SK-N-SH treated with all-trans-retinoic acid at 6 μM for 48 hours (cell line): ENCODE data around the gene FAM237B.

ENCODE experiments used
- ATAC-seq: fragments of 200-7000 bp; cut with Tn5 transposase; 3 replicates; pipeline ENCODE4 v1.9.1; 2020; ENCODE audit warnings: mild to moderate bottlenecking, moderate library complexity
- ARNTL ChIP-seq: fragments of 450-650 bp; formaldehyde crosslinking; IDR thresholded peaks from 2 replicates; pipeline ENCODE4 v1.5.0; 2020; ENCODE audit warnings: low read depth, mild to moderate bottlenecking, moderate library complexity, borderline replicate concordance
- CSDC2 ChIP-seq: fragments of 250-450 bp; sonication (Bioruptor Pico); IDR thresholded peaks from 2 replicates; pipeline ENCODE4 v1.5.0; 2020; ENCODE audit warnings: mild to moderate bottlenecking, moderate library complexity
- ESRRG ChIP-seq: fragments of 250-450 bp; sonication (Bioruptor Pico); IDR thresholded peaks from 2 replicates; pipeline ENCODE4 v1.6.1; 2021; ENCODE audit warnings: mild to moderate bottlenecking
- ISL1 ChIP-seq: fragments of 250-450 bp; sonication (Bioruptor Pico); IDR thresholded peaks from 2 replicates; pipeline ENCODE4 v2.1.2; 2022; ENCODE audit warnings: mild to moderate bottlenecking, moderate library complexity
- OSR1 ChIP-seq: fragments of 250-450 bp; sonication (Bioruptor Pico); IDR thresholded peaks from 2 replicates; pipeline ENCODE4 v1.8.0; 2022; ENCODE audit warnings: moderate library complexity, mild to moderate bottlenecking, inconsistent platforms
- PPARA ChIP-seq: fragments of 250-450 bp; sonication (Bioruptor Pico); IDR thresholded peaks from 2 replicates; pipeline ENCODE4 v1.5.0; 2020; ENCODE audit warnings: mild to moderate bottlenecking, borderline replicate concordance
- RARB ChIP-seq: fragments of 250-450 bp; sonication (Bioruptor Pico); IDR thresholded peaks from 2 replicates; pipeline ENCODE4 v1.8.0; 2021; ENCODE audit warnings: mild to moderate bottlenecking, moderate library complexity
- SNAI2 ChIP-seq: fragments of 250-450 bp; sonication (Bioruptor Pico); IDR thresholded peaks from 2 replicates; pipeline ENCODE4 v1.5.0; 2020; ENCODE audit warnings: mild to moderate bottlenecking, moderate library complexity
- TCF4 ChIP-seq: fragments of 250-450 bp; sonication (Bioruptor Pico); IDR thresholded peaks from 2 replicates; pipeline ENCODE4 v1.8.0; 2021; ENCODE audit warnings: mild to moderate bottlenecking, moderate library complexity, borderline replicate concordance
- ZC3H10 ChIP-seq: fragments of 250-450 bp; sonication (Bioruptor Pico); IDR thresholded peaks from 2 replicates; pipeline ENCODE4 v1.5.1; 2021; ENCODE audit warnings: mild to moderate bottlenecking, moderate library complexity
- ZFP3 ChIP-seq: fragments of 250-450 bp; sonication (Bioruptor Pico); IDR thresholded peaks from 2 replicates; pipeline ENCODE4 v1.5.0; 2020; ENCODE audit warnings: mild to moderate bottlenecking, moderate library complexity
- ZFP30 ChIP-seq: fragments of 450-650 bp; formaldehyde crosslinking; IDR thresholded peaks from 2 replicates; pipeline ENCODE4 v1.5.0; 2022; ENCODE audit warnings: mild to moderate bottlenecking, moderate library complexity
- ZNF565 ChIP-seq: fragments of 450-650 bp; formaldehyde crosslinking; conservative IDR thresholded peaks from 2 replicates; pipeline ENCODE4 v1.5.0; 2020; ENCODE audit warnings: low read depth, mild to moderate bottlenecking, moderate library complexity
- ZNF70 ChIP-seq: fragments of 450-650 bp; formaldehyde crosslinking; IDR thresholded peaks from 2 replicates; pipeline ENCODE4 v1.5.0; 2020; ENCODE audit warnings: mild to moderate bottlenecking, moderate library complexity
- TF ChIP-seq, protein P1 (sequence below): fragments of 250-450 bp; sonication (Bioruptor Pico); IDR thresholded peaks from 2 replicates; pipeline ENCODE4 v1.5.0; 2020; ENCODE audit warnings: mild to moderate bottlenecking, moderate library complexity
- TF ChIP-seq, protein P2 (sequence below): fragments of 250-450 bp; sonication (Bioruptor Pico); IDR thresholded peaks from 2 replicates; pipeline ENCODE4 v1.8.0; 2020; ENCODE audit warnings: mild to moderate bottlenecking, moderate library complexity, borderline replicate concordance
- TF ChIP-seq, protein P3 (sequence below): fragments of 250-450 bp; sonication (Bioruptor Pico); IDR thresholded peaks from 2 replicates; pipeline ENCODE4 v1.8.0; 2021; ENCODE audit warnings: low read depth, mild to moderate bottlenecking, moderate library complexity, borderline replicate concordance
- TF ChIP-seq, protein P4 (sequence below): fragments of 250-450 bp; sonication (Bioruptor Pico); IDR thresholded peaks from 2 replicates; pipeline ENCODE4 v1.5.1; 2021; ENCODE audit warnings: mild to moderate bottlenecking, moderate library complexity
- TF ChIP-seq, protein P5 (sequence below): fragments of 250-450 bp; sonication (Bioruptor Pico); IDR thresholded peaks from 2 replicates; pipeline ENCODE4 v1.5.1; 2020; ENCODE audit warnings: low read depth, mild to moderate bottlenecking, moderate library complexity

Gene FAM237B

DNA sequence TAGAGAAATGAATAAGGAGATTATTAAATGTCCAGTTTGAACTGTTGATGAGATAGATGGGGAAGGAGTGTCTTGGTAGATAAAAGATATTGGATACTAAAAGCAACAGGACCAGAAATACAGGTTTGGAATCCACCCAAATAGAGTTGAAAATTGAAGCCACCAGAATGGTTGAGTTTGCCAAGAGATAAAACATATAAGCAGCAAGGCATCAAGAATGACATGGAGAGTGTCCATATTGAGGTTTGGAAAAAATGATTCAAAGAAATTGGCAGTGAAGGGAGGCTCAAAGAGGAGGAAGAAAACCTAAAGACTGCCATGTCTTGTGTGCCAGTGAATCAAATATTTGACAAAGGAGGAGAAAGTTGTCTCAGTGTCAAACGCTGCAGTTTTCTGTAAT is 51.9 kb downstream of the FAM237B start (continued):
- TF ChIP-seq, protein P1, sequence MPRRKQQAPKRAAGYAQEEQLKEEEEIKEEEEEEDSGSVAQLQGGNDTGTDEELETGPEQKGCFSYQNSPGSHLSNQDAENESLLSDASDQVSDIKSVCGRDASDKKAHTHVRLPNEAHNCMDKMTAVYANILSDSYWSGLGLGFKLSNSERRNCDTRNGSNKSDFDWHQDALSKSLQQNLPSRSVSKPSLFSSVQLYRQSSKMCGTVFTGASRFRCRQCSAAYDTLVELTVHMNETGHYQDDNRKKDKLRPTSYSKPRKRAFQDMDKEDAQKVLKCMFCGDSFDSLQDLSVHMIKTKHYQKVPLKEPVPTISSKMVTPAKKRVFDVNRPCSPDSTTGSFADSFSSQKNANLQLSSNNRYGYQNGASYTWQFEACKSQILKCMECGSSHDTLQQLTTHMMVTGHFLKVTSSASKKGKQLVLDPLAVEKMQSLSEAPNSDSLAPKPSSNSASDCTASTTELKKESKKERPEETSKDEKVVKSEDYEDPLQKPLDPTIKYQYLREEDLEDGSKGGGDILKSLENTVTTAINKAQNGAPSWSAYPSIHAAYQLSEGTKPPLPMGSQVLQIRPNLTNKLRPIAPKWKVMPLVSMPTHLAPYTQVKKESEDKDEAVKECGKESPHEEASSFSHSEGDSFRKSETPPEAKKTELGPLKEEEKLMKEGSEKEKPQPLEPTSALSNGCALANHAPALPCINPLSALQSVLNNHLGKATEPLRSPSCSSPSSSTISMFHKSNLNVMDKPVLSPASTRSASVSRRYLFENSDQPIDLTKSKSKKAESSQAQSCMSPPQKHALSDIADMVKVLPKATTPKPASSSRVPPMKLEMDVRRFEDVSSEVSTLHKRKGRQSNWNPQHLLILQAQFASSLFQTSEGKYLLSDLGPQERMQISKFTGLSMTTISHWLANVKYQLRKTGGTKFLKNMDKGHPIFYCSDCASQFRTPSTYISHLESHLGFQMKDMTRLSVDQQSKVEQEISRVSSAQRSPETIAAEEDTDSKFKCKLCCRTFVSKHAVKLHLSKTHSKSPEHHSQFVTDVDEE (CRISPR knock-in tag) = no peak

DNA sequence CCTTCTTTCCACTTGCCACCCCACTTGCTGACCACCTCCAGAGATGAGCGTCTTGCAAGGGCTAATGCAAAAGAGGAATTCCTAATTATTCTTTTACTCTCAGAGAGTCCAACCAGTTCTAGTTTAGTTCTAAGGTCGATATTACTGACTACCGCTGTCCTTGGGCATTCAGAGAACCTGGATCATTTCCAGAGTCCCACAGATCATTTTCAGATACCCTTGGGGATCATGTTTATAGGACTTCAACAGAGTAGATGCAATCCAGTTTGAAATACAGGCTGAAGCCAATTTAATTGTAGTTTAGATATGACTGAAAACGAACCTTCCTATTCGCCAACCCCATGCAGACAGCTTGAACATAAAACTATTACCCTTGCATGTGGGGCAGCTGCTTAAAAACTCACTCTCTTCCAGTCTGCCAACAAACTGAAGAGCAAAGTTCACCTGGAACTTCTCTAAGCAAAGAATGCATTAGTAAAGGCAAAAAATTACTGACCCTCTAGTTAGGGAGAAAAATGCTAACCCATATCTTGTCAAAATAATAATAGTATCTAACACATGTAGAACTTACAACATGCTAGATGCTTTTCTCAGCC is 53.7 kb downstream of the FAM237B start:
- TF ChIP-seq PPARA (CRISPR knock-in tag) (no peak), OSR1 (CRISPR knock-in tag) (no peak), RARB (CRISPR knock-in tag) (no peak), TCF4 (no peak), ZFP30 (CRISPR knock-in tag) (no peak), ZNF70 (CRISPR knock-in tag) (no peak)
- TF ChIP-seq, protein P2, sequence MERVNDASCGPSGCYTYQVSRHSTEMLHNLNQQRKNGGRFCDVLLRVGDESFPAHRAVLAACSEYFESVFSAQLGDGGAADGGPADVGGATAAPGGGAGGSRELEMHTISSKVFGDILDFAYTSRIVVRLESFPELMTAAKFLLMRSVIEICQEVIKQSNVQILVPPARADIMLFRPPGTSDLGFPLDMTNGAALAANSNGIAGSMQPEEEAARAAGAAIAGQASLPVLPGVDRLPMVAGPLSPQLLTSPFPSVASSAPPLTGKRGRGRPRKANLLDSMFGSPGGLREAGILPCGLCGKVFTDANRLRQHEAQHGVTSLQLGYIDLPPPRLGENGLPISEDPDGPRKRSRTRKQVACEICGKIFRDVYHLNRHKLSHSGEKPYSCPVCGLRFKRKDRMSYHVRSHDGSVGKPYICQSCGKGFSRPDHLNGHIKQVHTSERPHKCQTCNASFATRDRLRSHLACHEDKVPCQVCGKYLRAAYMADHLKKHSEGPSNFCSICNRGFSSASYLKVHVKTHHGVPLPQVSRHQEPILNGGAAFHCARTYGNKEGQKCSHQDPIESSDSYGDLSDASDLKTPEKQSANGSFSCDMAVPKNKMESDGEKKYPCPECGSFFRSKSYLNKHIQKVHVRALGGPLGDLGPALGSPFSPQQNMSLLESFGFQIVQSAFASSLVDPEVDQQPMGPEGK (CRISPR knock-in tag) = no peak
- TF ChIP-seq, protein P1 (CRISPR knock-in tag) = no peak
- ATAC-seq = no peak

DNA sequence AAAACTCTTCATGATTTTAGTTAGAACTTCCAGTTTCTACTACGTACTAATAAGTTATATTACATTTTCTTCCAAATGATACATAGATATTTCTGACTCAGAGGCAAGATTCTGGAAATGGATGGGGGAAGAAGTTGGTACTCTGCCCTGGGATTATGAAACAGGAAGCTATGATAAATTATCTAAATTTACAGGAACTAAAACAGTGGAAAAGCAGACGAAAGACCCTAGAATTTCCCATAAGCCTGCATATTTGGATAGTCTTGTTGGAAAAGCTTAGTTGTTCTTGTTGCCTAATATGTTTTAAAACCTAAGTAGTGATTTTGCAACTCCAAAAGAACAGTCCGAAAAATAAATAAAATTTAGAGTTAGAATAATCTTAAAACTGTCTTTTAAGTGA is 54.3 kb downstream of the FAM237B start:
- TF ChIP-seq RARB (CRISPR knock-in tag) (no peak), PPARA (CRISPR knock-in tag) (no peak), ARNTL (no peak), SNAI2 (CRISPR knock-in tag) (no peak), ZFP30 (CRISPR knock-in tag) (no peak), ZC3H10 (no peak), CSDC2 (CRISPR knock-in tag) (no peak), ZNF565 (CRISPR knock-in tag) (no peak), TCF4 (no peak), ISL1 (CRISPR knock-in tag) (no peak), ESRRG (CRISPR knock-in tag) (no peak), ZFP3 (CRISPR knock-in tag) (no peak), ZNF70 (CRISPR knock-in tag) (no peak)
- TF ChIP-seq, protein P2 (CRISPR knock-in tag) = no peak
- TF ChIP-seq, protein P3, sequence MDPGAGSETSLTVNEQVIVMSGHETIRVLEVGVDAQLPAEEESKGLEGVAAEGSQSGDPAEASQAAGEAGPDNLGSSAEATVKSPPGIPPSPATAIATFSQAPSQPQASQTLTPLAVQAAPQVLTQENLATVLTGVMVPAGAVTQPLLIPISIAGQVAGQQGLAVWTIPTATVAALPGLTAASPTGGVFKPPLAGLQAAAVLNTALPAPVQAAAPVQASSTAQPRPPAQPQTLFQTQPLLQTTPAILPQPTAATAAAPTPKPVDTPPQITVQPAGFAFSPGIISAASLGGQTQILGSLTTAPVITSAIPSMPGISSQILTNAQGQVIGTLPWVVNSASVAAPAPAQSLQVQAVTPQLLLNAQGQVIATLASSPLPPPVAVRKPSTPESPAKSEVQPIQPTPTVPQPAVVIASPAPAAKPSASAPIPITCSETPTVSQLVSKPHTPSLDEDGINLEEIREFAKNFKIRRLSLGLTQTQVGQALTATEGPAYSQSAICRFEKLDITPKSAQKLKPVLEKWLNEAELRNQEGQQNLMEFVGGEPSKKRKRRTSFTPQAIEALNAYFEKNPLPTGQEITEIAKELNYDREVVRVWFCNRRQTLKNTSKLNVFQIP = no peak
- TF ChIP-seq, protein P4, sequence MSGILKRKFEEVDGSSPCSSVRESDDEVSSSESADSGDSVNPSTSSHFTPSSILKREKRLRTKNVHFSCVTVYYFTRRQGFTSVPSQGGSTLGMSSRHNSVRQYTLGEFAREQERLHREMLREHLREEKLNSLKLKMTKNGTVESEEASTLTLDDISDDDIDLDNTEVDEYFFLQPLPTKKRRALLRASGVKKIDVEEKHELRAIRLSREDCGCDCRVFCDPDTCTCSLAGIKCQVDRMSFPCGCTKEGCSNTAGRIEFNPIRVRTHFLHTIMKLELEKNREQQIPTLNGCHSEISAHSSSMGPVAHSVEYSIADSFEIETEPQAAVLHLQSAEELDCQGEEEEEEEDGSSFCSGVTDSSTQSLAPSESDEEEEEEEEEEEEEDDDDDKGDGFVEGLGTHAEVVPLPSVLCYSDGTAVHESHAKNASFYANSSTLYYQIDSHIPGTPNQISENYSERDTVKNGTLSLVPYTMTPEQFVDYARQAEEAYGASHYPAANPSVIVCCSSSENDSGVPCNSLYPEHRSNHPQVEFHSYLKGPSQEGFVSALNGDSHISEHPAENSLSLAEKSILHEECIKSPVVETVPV (CRISPR knock-in tag) = no peak
- TF ChIP-seq, protein P5, sequence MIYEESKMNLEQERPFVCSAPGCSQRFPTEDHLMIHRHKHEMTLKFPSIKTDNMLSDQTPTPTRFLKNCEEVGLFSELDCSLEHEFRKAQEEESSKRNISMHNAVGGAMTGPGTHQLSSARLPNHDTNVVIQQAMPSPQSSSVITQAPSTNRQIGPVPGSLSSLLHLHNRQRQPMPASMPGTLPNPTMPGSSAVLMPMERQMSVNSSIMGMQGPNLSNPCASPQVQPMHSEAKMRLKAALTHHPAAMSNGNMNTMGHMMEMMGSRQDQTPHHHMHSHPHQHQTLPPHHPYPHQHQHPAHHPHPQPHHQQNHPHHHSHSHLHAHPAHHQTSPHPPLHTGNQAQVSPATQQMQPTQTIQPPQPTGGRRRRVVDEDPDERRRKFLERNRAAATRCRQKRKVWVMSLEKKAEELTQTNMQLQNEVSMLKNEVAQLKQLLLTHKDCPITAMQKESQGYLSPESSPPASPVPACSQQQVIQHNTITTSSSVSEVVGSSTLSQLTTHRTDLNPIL (CRISPR knock-in tag) = no peak
- TF ChIP-seq, protein P1 (CRISPR knock-in tag) = no peak
- ATAC-seq = no peak
